ENCODE data around the gene RNF212B. TPM values are rescaled to one million over a fixed set of nuclear protein-coding genes. Genes with fewer than 3 reads are reported as not detected.

RNF212B gene
- total RNA-seq, 1 experiment from 2014 or later: not detected

- in situ Hi-C loops (cut with HindIII; ENCODE audit: low pct_unique_long_range_greater_than_20kb, low sequenced_read_pairs): no loop called here
- Histone ChIP-seq H3K4me1 (ENCODE audit: control insufficient read depth, insufficient read depth, low read length) (peaks cover 7% of the 10 kb centered on the region), H3K27ac (ENCODE audit: low read length) (peak within 1 kb of the TSS; percentile 95), H3K4me3 (ENCODE audit: low read depth in 2 of 2, low read length in 2 of 2) (peak within 1 kb of the TSS; percentile 93 to 97), H3K9me3 (ENCODE audit: control insufficient read depth, insufficient read depth, low read depth, low read length) (no peaks in the 10 kb centered on the region), H3K36me3 (ENCODE audit: control insufficient read depth, insufficient read depth, low read length) (peaks cover 21% of the 10 kb centered on the region), H3K27me3 (ENCODE audit: control insufficient read depth, insufficient read depth, low read length) (no peaks in the 10 kb centered on the region)
- TF ChIP-seq CTCF (IDR thresholded peaks at IDR 0.05): no peak
- peak; percentile 39; the same call in 1 of the 2 replicates for TF ChIP-seq TCF7L2 (IDR thresholded peaks at IDR 0.05; ENCODE audit: low read depth, low read length)
- TF ChIP-seq POLR2AphosphoS5 (IDR thresholded peaks at IDR 0.05; ENCODE audit: low read depth, low read length): peak; percentile 85
- no peak for TF ChIP-seq SIN3A (IDR thresholded peaks at IDR 0.05; ENCODE audit: borderline replicate concordance, insufficient read depth, low read depth, low read length)
- TF ChIP-seq REST (IDR thresholded peaks at IDR 0.05; ENCODE audit: insufficient read depth in 1 of 2, low read depth in 2 of 2, low read length in 1 of 2): no peak
- POLR2A ChIA-PET: interaction anchor here (0.6 kb wide), 1 partner anchor 60 kb away, joined by 5 read pairs; no protein-coding TSS in a partner anchor
- BruUV-seq (replicated peaks): no TSS peak
- DNase-seq (ENCODE audit: low read depth, low spot score) (peak; percentile 97), ATAC-seq (peak; percentile 95)
- intact Hi-C loops (cut with micrococcal nuclease; ENCODE audit: unreplicated experiment): loop anchor here (10.0 kb wide), 2 partner anchors 124 to 234 kb away; partner anchors contain the start of genes THTPA and ZFHX2
- CTCF ChIA-PET: interaction anchor here (1.2 kb wide), 1 partner anchor 40 kb away, joined by 3 read pairs; no protein-coding TSS in a partner anchor
Observed at GRCh38 chr14:23320584-23321571, 83.1 kb downstream of the RNF212B start, which contains the start of gene PABPN1. Gene PABPN1, plus strand, starts transcription at chr14:23321457. Its CDS starts 13 bp downstream, at chr14:23321470.

- intact Hi-C loops (cut with micrococcal nuclease; ENCODE audit: unreplicated experiment): loop anchor here (10.0 kb wide), 2 partner anchors 123 to 233 kb away; partner anchors contain the start of genes THTPA and ZFHX2
- BruUV-seq (replicated peaks): no TSS peak
- peaks cover 7% of the 10 kb centered on the region for H3K4me1 ChIP-seq (ENCODE audit: control insufficient read depth, insufficient read depth, low read length)
- peaks cover 21% of the 10 kb centered on the region for H3K36me3 ChIP-seq (ENCODE audit: control insufficient read depth, insufficient read depth, low read length)
- peak; percentile 70 for ATAC-seq
- H3K4me3 ChIP-seq (ENCODE audit: low read depth in 2 of 2, low read length in 2 of 2): peak overlapping the region; percentile 93 to 97
- TF ChIP-seq REST (IDR thresholded peaks at IDR 0.05; ENCODE audit: insufficient read depth in 1 of 2, low read depth in 2 of 2, low read length in 1 of 2) (no peak), TCF7L2 (IDR thresholded peaks at IDR 0.05; ENCODE audit: low read depth, low read length) (no peak), SIN3A (IDR thresholded peaks at IDR 0.05; ENCODE audit: borderline replicate concordance, insufficient read depth, low read depth, low read length) (no peak), POLR2AphosphoS5 (IDR thresholded peaks at IDR 0.05; ENCODE audit: low read depth, low read length) (no peak), CTCF (IDR thresholded peaks at IDR 0.05) (no peak)
- in situ Hi-C loops (cut with HindIII; ENCODE audit: low pct_unique_long_range_greater_than_20kb, low sequenced_read_pairs): no loop called here
- H3K27ac ChIP-seq (ENCODE audit: low read length): peak overlapping the region; percentile 95
- H3K27me3 ChIP-seq (ENCODE audit: control insufficient read depth, insufficient read depth, low read length): no peaks in the 10 kb centered on the region
- ChIA-PET POLR2A (interaction anchor here (0.6 to 0.9 kb wide), 3 partner anchors 15 to 146 kb away, joined by 3 to 5 read pairs (median 3); partner anchors contain the start of gene BCL2L2), CTCF (interaction anchor here (1.2 to 1.7 kb wide), 2 partner anchors 39 to 201 kb away, joined by 3 to 5 read pairs; no protein-coding TSS in a partner anchor)
- no peaks in the 10 kb centered on the region for H3K9me3 ChIP-seq (ENCODE audit: control insufficient read depth, insufficient read depth, low read depth, low read length)
- DNase-seq (ENCODE audit: low read depth, low spot score): no peak
Observed at GRCh38 chr14:23321572-23322547, 84.1 kb downstream of the RNF212B start.

Data from Panc1 (cell line).